SK-N-SH (cell line): ENCODE data around the gene SORL1. TPM values are rescaled to one million over a fixed set of nuclear protein-coding genes. Genes with fewer than 3 reads are reported as not detected.

ENCODE experiments used
- CTCF ChIA-PET: fragments of 300-600, 350-600 bp; formaldehyde crosslinking; extraction: SDS; loops from one replicate; lab custom pipeline; 2021; lab: Yijun Ruan, JAX
- POLR2A ChIA-PET: fragments of 350-600 bp; sonication (Branson Sonifier 250); formaldehyde crosslinking; extraction: SDS; loops from one replicate; lab custom pipeline; 2020; ENCODE audit warnings: antibody characterized with exemption, inconsistent platforms; lab: Yijun Ruan, JAX
- DNase-seq: peaks from one replicate; pipeline ENCODE4 v3.0.0; 2012
- H2AFZ ChIP-seq: fragments of 200-600 bp; sonication (generic); 2 replicates; pipeline ENCODE4 v1.8.1; 2016; ENCODE audit warnings: antibody characterized with exemption, mild to moderate bottlenecking, low read depth
- H3F3A ChIP-seq: fragments of 200-600 bp; sonication (generic); replicated peaks from 2 replicates; pipeline ENCODE3; 2016; ENCODE audit warnings: antibody characterized with exemption, mild to moderate bottlenecking; ENCODE audit not compliant: insufficient read depth
- H3K27ac ChIP-seq, 2 experiments: fragments of 200-500 bp in 1 of 2; fragments of 200-600 bp in 1 of 2; sonication (Bioruptor generic) in 1 of 2; sonication (generic), shearing (Covaris generic) in 1 of 2; 2 replicates each; pipeline versions ENCODE4 v1.5.1 to v1.6.1; 2014 to 2016; ENCODE audit warnings: low read depth in 2 of 2, inconsistent platforms in 1 of 2, low read length in 1 of 2, mild to moderate bottlenecking in 1 of 2, mixed read lengths in 1 of 2
- H3K27me3 ChIP-seq: fragments of 200-600 bp; sonication (generic), shearing (Covaris generic); 2 replicates; pipeline ENCODE4 v1.6.1; 2016; ENCODE audit warnings: mixed run types; ENCODE audit not compliant: insufficient read depth
- H3K36me3 ChIP-seq, 2 experiments: fragments of 200-500 bp in 1 of 2; fragments of 200-600 bp in 1 of 2; sonication (Bioruptor generic) in 1 of 2; sonication (generic) in 1 of 2; replicated peaks in 1 of 2; 2 replicates each; pipeline versions ENCODE3 to v1.5.1; 2014 to 2016; ENCODE audit warnings: low read length in 1 of 2, mild to moderate bottlenecking in 1 of 2; ENCODE audit not compliant: insufficient read depth in 2 of 2, control insufficient read depth in 1 of 2
- H3K4me1 ChIP-seq, 2 experiments: fragments of 200-500 bp in 1 of 2; fragments of 200-600 bp in 1 of 2; sonication (Bioruptor generic) in 1 of 2; sonication (generic), shearing (Covaris generic) in 1 of 2; 2 replicates each; pipeline versions ENCODE4 v1.5.1 to v1.6.1; 2014 to 2016; ENCODE audit warnings: low read depth in 1 of 2, low read length in 1 of 2, mixed run types in 1 of 2; ENCODE audit not compliant: insufficient read depth in 2 of 2, control insufficient read depth in 1 of 2
- H3K4me2 ChIP-seq: fragments of 200-600 bp; sonication (generic), shearing (Covaris generic); 2 replicates; pipeline ENCODE4 v1.6.1; 2017; ENCODE audit warnings: mixed run types
- H3K4me3 ChIP-seq, 2 experiments: fragments of 200-500 bp in 1 of 2; fragments of 200-600 bp in 1 of 2; sonication (Bioruptor generic) in 1 of 2; sonication (generic), shearing (Covaris generic) in 1 of 2; 2 replicates each; pipeline versions ENCODE4 v1.5.1 to v1.8.1; 2014 to 2016; ENCODE audit warnings: low read depth in 2 of 2, inconsistent platforms in 1 of 2, low read length in 1 of 2, mild to moderate bottlenecking in 1 of 2, mixed read lengths in 1 of 2, moderate library complexity in 1 of 2
- H3K79me2 ChIP-seq: fragments of 200-600 bp; sonication (generic); 2 replicates; pipeline ENCODE4 v1.8.1; 2017; ENCODE audit warnings: mild to moderate bottlenecking; ENCODE audit not compliant: insufficient read depth
- H3K9ac ChIP-seq: fragments of 200-600 bp; sonication (generic); 2 replicates; pipeline ENCODE4 v1.6.1; 2017; ENCODE audit warnings: mixed run types
- H3K9me2 ChIP-seq: fragments of 200-600 bp; sonication (generic); 2 replicates; pipeline ENCODE4 v1.6.1; 2017; ENCODE audit warnings: mixed run types
- H3K9me3 ChIP-seq: fragments of 200-600 bp; sonication (generic); 2 replicates; pipeline ENCODE4 v1.6.1; 2017; ENCODE audit warnings: mixed run types, mild to moderate bottlenecking, moderate library complexity
- H4K20me1 ChIP-seq: fragments of 200-600 bp; sonication (generic); 2 replicates; pipeline ENCODE4 v1.6.1; 2017; ENCODE audit warnings: mild to moderate bottlenecking, mixed run types; ENCODE audit not compliant: insufficient read depth
- FOSL2 ChIP-seq: IDR thresholded peaks from 2 replicates; pipeline ENCODE4 v1.4.0; 2012; ENCODE audit warnings: low read depth, mild to moderate bottlenecking, moderate library complexity, borderline replicate concordance
- FOXM1 ChIP-seq: IDR thresholded peaks from 2 replicates; pipeline ENCODE4 v1.4.0; 2012; ENCODE audit warnings: low read depth, mild to moderate bottlenecking
- GABPA ChIP-seq: IDR thresholded peaks from 2 replicates; pipeline ENCODE4 v1.4.0; 2012; ENCODE audit warnings: low read depth, mild to moderate bottlenecking
- JUND ChIP-seq: IDR thresholded peaks from 2 replicates; pipeline ENCODE4 v1.4.0; 2012
- MEF2A ChIP-seq: IDR thresholded peaks from 2 replicates; pipeline ENCODE4 v1.4.0; 2012; ENCODE audit warnings: low read depth, borderline replicate concordance
- MXI1 ChIP-seq: IDR thresholded peaks from 2 replicates; pipeline ENCODE4 v1.6.1; 2012; ENCODE audit warnings: mild to moderate bottlenecking, low read depth, low read length, improper control_type of control experiment
- YY1 ChIP-seq: IDR thresholded peaks from 2 replicates; pipeline ENCODE4 v1.4.0; 2012; ENCODE audit warnings: low read depth, mild to moderate bottlenecking
- WGBS: methylation state at CpG from one replicate; pipeline ENCODE4 v1.1.6; 2017; ENCODE audit warnings: low lambda C conversion rate; 5-methylcytosine and 5-hydroxymethylcytosine counted together
- polyA plus RNA-seq, 3 experiments: library from polyadenylated mRNA; depleted of rRNA; stranded (reverse); fragments of >200 nt; gene quantifications; 2 replicates each; pipeline ENCODE4 v1.2.3, GENCODE V29; 2012
- TF ChIP-seq, protein P1 (sequence below): fragments of 200-600 bp; sonication (generic); IDR thresholded peaks from 2 replicates; pipeline ENCODE4 v1.6.1; 2017; ENCODE audit warnings: antibody characterized with exemption, mild to moderate bottlenecking, moderate library complexity
- TF ChIP-seq, protein P2 (sequence below): IDR thresholded peaks from 2 replicates; pipeline ENCODE4 v1.4.0; 2012; ENCODE audit warnings: low read depth
- TF ChIP-seq, protein P3 (sequence below): fragments of 150-350 bp; IDR thresholded peaks from 2 replicates; pipeline ENCODE4 v1.6.1; 2016; ENCODE audit warnings: mild to moderate bottlenecking, low read depth, low read length

The SORL1 gene
- polyA plus RNA-seq, 1 of the 3 experiments (the other 2 are of a cell fraction) = 7.1 TPM

DNA sequence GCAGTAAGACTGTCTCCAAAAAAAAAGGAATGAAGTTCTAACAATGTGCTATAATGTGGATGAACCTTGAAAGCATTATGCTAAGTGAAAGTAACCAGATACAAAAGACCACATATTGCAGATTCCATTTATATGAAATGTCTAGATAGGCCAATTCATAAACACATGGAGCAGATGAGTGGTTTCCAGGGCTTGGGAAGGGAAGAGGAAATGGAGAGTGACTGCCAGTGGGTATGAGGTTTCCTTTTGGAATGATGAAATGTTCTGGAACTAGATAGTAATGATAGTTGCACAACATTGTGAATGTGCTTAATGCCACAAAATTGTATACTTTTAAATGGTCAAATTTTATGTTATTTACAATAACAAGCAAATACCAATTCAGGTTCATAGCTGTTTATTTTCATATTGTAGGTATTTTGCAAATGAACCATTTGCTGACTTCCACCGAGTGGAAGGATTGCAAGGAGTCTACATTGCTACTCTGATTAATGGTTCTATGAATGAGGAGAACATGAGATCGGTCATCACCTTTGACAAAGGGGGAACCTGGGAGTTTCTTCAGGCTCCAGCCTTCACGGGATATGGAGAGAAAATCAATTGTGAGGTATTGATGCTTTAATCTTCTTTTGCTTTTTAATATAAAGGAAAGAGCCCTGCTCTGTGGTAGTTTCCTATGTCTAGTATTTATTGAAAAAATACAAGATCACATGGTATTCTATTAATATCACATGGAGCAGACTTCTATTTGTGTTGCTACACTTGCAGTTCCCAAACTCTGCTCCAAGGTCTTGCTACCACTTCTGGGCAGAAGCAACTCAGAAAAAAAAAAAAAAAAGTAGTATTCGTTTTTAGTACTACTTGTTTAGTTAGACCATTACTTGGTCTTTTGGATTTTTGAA, 68.4 kb downstream of the SORL1 start (continued):
- TF ChIP-seq, protein P1, sequence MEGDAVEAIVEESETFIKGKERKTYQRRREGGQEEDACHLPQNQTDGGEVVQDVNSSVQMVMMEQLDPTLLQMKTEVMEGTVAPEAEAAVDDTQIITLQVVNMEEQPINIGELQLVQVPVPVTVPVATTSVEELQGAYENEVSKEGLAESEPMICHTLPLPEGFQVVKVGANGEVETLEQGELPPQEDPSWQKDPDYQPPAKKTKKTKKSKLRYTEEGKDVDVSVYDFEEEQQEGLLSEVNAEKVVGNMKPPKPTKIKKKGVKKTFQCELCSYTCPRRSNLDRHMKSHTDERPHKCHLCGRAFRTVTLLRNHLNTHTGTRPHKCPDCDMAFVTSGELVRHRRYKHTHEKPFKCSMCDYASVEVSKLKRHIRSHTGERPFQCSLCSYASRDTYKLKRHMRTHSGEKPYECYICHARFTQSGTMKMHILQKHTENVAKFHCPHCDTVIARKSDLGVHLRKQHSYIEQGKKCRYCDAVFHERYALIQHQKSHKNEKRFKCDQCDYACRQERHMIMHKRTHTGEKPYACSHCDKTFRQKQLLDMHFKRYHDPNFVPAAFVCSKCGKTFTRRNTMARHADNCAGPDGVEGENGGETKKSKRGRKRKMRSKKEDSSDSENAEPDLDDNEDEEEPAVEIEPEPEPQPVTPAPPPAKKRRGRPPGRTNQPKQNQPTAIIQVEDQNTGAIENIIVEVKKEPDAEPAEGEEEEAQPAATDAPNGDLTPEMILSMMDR = no peak
- TF ChIP-seq FOXM1 (peak; percentile 49; the same call in 1 of the 2 replicates), MXI1 (no peak), GABPA (no peak), FOSL2 (peak; percentile 73), YY1 (no peak)
- TF ChIP-seq, protein P2, sequence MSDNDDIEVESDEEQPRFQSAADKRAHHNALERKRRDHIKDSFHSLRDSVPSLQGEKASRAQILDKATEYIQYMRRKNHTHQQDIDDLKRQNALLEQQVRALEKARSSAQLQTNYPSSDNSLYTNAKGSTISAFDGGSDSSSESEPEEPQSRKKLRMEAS = peak; percentile 47; the same call in 1 of the 2 replicates
- TF ChIP-seq, protein P3, sequence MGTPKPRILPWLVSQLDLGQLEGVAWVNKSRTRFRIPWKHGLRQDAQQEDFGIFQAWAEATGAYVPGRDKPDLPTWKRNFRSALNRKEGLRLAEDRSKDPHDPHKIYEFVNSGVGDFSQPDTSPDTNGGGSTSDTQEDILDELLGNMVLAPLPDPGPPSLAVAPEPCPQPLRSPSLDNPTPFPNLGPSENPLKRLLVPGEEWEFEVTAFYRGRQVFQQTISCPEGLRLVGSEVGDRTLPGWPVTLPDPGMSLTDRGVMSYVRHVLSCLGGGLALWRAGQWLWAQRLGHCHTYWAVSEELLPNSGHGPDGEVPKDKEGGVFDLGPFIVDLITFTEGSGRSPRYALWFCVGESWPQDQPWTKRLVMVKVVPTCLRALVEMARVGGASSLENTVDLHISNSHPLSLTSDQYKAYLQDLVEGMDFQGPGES = no peak

DNA sequence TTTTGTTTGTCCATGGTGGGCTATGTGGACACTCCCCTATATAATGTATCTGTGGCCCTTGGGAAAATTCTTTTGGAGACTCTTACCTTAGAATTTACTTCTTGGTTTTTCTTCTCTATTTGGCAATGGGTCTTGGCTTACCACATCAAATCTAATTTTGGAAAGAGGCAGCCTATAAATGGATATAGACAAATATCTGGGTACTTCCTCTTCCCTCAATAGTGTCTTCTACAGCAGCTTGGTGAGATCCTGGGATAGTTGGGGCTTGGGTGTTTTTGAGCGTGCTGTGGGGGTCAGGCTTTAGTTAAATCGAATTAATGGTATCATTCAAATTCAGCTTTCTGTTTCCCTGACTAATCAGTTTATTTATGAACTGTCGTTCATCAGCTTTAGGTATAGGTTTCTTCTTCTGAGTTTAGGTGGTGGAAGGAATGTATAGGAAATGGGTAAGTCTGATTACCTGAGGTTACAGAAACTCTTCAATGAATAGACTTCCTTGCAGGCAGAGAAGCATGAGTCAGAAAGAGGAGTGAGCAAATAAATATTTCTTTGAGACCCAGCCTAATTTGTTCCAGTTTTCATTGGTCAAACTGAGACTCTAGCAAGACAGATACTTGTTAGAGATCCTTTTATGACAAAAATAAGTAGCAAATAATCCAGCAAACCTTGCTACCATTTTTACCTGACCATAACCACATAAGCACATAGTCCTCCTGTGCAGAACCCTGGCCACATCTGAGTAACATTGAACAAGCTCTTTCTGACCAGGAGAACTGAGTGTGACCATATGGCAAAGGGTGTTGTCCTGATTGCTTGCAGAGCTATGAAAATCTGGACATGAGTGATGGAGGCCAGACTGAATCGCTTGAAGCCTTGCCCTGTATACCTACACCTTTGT, 69.3 kb downstream of the SORL1 start:
- Histone ChIP-seq H4K20me1 (no peaks in the 10 kb centered on the region), H3K9ac (no peak overlapping the region), H3K27ac (peak overlapping the region in 1 of 2 experiments; percentile 66; a peak in 1 of 4 replicates), H3K4me3 (no peak overlapping the region), H2AFZ (no peak overlapping the region), H3K79me2 (no peaks in the 10 kb centered on the region), H3F3A (no peaks in the 10 kb centered on the region), H3K36me3 (no peaks in the 10 kb centered on the region), H3K9me2 (no peaks in the 10 kb centered on the region), H3K4me1 (peaks cover 0 to 10% of the 10 kb centered on the region in 2 experiments; a peak in 2 of 4 replicates), H3K9me3 (no peaks in the 10 kb centered on the region), H3K4me2 (no peak overlapping the region), H3K27me3 (no peaks in the 10 kb centered on the region)
- TF ChIP-seq JUND (0 out of 2 replicates have a peak, but pooled peaks have one; percentile 11), MEF2A (no peak), FOSL2 (peak; percentile 27; the same call in 1 of the 2 replicates), FOXM1 (no peak)
- ChIA-PET CTCF (interaction anchor here (0.9 to 1.1 kb wide), 2 partner anchors 8 to 12 kb away, joined by 3 read pairs; no protein-coding TSS in a partner anchor), POLR2A (no interaction called here)
- no peak for DNase-seq
- 64% methylated on average over 4 of the region's 4 CpGs for WGBS
